NB4 (cell line): Measurements from ENCODE around the gene AFAP1L1.

Experiments used
- DNase-seq: peaks from one replicate; pipeline ENCODE4 v3.0.0; 2010; ENCODE audit warnings: low read depth
- H3K4me3 ChIP-seq: one replicate; pipeline ENCODE4 v1.5.1; 2011; ENCODE audit warnings: mild to moderate bottlenecking, low read depth, low read length, moderate library complexity
- MYC ChIP-seq: IDR thresholded peaks from 2 replicates; pipeline ENCODE4 v1.6.1; 2011; ENCODE audit warnings: low read depth, low read length
- POLR2A ChIP-seq: IDR thresholded peaks from 2 replicates; pipeline ENCODE4 v1.6.1; 2011; ENCODE audit warnings: mild to moderate bottlenecking; ENCODE audit not compliant: insufficient read length; ENCODE audit errors: extremely low read depth
- TF ChIP-seq, protein P1 (sequence below): IDR thresholded peaks from one replicate; pipeline ENCODE4 v1.5.1; 2012; ENCODE audit warnings: low read depth, low read length
- TF ChIP-seq, protein P2 (sequence below): IDR thresholded peaks from 2 replicates; pipeline ENCODE4 v1.6.1; 2011; ENCODE audit warnings: low read depth, low read length

The AFAP1L1 gene

DNA sequence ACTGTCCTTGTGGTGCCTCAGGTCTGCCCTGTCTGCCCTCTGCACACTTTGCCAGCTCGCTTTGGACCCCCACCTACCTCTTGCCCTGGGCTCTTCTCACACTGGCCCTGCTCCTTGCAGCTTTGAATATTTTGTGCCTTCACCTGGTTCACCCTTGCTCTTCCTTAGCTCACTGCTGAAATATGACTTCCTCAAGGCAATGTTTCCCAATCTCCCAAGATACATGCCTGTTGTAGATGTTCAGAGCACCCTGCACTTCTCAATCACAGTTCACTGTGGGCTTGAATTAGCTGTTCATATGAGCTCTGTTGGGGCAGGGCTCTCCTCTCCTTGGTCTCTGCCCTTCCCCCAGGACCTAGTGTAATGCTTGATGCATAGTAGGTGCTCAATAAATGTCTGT is 8.0 kb downstream of the AFAP1L1 start:
- H3K4me3 ChIP-seq = no peak overlapping the region
- TF ChIP-seq POLR2A (no peak), MYC (no peak)
- TF ChIP-seq, protein P1, sequence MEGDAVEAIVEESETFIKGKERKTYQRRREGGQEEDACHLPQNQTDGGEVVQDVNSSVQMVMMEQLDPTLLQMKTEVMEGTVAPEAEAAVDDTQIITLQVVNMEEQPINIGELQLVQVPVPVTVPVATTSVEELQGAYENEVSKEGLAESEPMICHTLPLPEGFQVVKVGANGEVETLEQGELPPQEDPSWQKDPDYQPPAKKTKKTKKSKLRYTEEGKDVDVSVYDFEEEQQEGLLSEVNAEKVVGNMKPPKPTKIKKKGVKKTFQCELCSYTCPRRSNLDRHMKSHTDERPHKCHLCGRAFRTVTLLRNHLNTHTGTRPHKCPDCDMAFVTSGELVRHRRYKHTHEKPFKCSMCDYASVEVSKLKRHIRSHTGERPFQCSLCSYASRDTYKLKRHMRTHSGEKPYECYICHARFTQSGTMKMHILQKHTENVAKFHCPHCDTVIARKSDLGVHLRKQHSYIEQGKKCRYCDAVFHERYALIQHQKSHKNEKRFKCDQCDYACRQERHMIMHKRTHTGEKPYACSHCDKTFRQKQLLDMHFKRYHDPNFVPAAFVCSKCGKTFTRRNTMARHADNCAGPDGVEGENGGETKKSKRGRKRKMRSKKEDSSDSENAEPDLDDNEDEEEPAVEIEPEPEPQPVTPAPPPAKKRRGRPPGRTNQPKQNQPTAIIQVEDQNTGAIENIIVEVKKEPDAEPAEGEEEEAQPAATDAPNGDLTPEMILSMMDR = no peak
- TF ChIP-seq, protein P2, sequence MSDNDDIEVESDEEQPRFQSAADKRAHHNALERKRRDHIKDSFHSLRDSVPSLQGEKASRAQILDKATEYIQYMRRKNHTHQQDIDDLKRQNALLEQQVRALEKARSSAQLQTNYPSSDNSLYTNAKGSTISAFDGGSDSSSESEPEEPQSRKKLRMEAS = no peak
- DNase-seq = no peak

DNA sequence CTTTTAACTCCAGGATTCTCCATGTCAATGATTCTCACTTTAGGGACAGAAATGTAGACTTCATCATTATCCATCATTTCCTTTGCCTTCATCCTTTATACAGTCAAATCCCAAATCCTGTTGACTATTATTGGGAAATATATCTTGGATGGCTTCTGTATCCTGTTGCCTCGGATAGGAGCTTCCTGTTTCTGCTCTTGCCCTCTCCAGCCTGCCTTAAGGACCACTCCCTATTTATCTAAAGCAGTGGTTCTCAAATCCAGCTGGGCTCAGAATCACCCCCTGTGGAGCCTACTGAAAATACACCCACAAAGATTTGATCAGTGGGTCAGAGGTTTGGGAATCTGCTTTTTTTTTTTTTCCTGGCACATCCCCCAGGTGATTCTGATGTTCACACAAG is 8.5 kb downstream of the AFAP1L1 start:
- DNase-seq = no peak

DNA sequence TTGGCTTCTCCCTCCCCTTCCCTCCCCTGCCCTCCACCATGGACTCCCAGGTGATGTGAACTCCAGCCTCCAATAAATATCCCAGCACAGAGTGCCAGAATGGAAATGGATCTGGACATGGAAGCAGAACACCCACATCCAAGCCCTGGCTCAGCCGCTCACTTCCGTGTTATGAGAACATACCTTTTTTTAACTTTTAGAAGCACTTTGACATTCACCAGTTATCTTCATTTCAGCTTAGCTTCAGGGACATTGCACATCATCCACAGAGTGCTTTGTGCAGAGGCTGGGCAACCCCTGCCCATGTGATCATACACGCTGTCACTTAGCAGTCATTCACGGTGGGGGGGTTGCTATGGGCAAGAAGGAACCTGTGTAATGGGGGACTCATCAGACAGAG is 9.1 kb downstream of the AFAP1L1 start:
- TF ChIP-seq, protein P2 = no peak
- TF ChIP-seq POLR2A = no peak
- TF ChIP-seq, protein P1 = no peak
- TF ChIP-seq MYC = no peak
- no peak for DNase-seq
- H3K4me3 ChIP-seq = no peak overlapping the region

More for the DNA sequence above, 8.5 kb downstream of the AFAP1L1 start:
- H3K4me3 ChIP-seq = no peak overlapping the region
- no peak for TF ChIP-seq POLR2A
- TF ChIP-seq, protein P1 = no peak

DNA sequence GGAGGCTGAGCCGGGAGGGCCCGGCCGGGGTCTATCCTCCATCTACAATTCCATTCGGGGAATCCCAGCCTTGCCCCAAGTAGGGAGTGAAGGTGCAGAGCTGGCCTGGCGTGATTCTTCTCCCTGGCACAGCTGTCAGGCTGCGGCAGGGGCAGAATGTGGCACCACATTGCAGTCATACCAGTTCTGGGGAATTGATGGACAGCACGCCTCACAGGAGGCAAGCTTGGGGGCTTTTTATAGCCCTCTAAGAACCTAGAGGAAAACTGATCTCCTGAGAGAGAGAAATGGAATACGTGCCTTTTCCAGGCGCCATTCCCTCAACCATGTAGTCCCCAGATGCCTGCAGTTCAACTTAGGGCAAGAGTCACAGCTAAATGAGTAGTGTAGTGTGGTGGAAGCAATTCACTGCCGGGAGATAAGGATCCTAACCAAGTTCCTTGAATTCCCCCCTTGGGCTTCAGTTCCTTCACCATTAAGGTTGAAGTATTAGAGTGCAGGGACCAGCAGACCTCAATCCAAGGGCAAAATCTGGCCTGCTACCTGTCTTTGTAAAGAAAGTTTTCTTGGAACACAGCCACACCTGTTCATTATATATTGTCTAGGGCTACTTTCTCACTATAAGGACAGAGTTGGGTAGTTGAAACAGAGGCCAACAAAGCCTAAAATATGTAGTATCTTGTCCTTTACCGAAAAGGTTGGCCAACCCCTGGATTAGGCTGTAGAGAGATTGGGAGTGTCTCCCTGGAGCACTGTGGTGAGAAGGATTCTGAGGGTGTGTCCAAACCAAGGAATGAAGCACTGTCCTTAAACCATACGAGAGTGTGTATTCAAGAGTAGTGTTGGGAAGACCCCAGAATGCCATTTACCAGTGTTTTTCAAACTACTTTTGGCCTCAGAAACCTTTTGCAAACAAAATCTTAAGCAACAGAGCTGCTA is 10.6 kb downstream of the AFAP1L1 start:
- TF ChIP-seq POLR2A (no peak), MYC (no peak)
- TF ChIP-seq, protein P2 = no peak
- TF ChIP-seq, protein P1 = no peak
- DNase-seq = no peak
- no peak overlapping the region for H3K4me3 ChIP-seq

DNA sequence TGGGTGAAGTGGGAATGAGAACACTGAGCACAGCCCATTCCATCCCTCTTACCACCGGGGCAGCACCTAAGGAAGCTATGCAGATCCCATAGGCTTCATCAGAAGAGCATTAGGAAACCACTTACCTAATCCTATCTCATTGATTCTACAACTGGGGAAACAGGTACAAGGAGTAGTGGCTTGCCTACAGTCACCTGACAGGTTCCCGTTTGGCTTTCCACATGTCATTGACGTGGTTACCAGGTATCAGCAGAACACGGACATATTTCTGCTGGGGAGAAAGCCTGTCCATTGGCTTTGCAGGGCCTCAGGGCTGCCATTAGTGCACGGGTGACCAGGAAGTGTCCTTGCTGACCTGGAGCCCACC is 11.3 kb downstream of the AFAP1L1 start:
- no peak for TF ChIP-seq MYC
- no peak for TF ChIP-seq POLR2A
- H3K4me3 ChIP-seq = no peak overlapping the region
- DNase-seq = no peak

DNA sequence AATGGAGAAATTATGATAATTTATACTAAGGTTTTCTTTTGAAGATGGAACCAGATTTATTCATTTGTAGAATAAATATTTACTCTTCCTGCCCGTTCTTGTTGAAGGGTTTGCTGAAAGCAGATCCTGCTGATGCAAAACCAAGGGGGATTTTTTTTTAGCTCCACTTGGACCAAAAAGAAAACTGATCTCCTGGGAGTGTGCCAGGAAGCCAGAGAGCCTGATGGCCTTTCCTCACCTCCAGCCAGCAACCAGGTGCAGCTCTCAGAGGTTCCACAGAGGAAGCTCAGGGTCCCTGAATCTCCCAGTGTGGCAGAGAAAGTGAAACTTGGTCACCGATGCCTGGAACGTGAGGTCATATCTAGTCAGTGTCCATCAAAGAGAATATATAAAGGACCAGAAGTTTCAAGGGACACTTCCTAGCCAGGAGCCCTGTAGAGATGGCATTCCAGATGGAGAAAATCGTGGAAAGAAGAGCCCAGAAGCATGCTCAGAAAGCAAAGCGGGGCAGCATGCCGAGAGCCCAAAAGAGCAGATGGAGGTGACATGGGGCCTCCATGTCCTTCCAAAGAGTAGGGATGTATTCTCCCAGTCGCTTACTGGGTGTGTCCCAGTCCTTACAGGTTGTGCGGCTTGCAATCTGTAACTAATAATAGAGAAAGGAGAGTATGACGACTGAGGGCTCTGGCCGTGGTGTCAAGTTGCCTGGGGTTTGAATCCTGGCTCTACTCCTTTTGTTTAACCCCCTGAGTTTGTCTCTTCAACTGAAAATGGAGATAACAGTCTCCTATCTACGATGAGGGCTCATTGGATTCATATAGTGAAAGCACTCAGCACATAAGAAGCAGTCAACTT is 12.2 kb downstream of the AFAP1L1 start:
- H3K4me3 ChIP-seq = no peak overlapping the region
- TF ChIP-seq POLR2A (no peak), MYC (no peak)
- TF ChIP-seq, protein P2 = no peak
- TF ChIP-seq, protein P1 = no peak
- DNase-seq = no peak
